Fibroblast of skin of left biceps (primary cell): Measurements from ENCODE around the gene FDPS.
"Not testable (repeated sequence)": the region's sequence is repeated elsewhere in the genome, so short reads cannot be mapped to it uniquely, and the experiment has no call there.

Experiments
- DNase-seq, 2 experiments: peaks; one replicate each; pipeline ENCODE4 v3.0.0-alpha.2; 2013; ENCODE audit warnings: low read depth in 2 of 2

FDPS gene

DNA sequence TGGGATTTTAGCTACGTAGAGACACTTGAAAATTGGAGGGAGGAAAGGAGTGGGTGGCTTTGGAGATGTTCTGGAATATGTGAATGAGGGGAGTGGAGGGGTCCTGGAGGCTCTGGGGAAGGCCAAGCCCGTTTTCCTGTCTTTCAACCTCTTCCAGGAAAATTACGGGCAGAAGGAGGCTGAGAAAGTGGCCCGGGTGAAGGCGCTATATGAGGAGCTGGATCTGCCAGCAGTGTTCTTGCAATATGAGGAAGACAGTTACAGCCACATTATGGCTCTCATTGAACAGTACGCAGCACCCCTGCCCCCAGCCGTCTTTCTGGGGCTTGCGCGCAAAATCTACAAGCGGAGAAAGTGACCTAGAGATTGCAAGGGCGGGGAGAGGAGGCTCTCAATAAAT, 11.6 kb downstream of the FDPS start:
- no peak for DNase-seq

GRCh38 chr1:155320661-155321617, 12.3 kb downstream of the FDPS start, which contains the start of gene RUSC1:
TSS of gene RUSC1 (plus strand) at chr1:155320894. CDS start at chr1:155321774, 880 bp downstream.
- DNase-seq, result peak in 1 of 2 experiments; percentile 17

DNA sequence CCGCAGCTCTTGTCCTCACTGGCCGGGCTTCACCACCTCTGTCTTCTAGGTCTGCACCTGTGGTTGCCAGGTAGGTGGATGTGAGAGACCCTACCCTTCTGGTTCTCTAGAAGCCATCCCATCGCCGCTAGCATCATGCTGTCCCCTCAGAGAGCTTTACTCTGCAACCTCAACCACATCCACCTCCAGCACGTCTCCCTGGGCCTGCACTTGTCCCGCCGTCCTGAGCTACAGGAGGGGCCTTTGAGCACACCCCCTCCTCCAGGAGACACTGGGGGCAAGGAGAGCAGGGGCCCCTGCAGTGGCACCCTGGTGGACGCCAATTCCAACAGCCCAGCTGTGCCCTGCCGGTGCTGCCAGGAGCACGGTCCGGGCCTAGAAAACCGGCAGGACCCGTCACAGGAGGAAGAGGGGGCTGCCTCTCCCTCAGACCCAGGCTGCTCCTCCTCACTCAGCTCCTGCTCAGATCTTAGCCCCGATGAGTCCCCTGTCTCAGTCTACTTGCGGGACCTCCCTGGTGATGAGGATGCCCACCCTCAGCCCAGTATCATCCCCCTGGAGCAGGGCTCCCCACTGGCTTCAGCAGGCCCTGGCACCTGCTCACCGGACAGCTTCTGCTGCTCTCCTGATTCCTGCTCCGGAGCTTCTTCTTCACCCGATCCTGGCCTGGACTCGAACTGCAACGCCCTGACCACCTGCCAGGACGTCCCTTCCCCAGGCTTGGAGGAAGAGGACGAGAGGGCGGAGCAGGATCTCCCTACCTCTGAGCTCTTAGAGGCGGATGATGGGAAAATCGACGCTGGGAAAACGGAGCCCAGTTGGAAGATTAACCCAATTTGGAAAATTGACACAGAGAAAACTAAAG, 13.2 kb downstream of the FDPS start:
- no peak for DNase-seq

GRCh38 chr1:155322571-155322952, 13.9 kb downstream of the FDPS start:
- no peak for DNase-seq

- peak; percentile 64 to 67 for DNase-seq
These were observed 14.5 kb downstream of the FDPS start for GRCh38 chr1:155322953-155323728.

GRCh38 chr1:155323729-155324036, 15.0 kb downstream of the FDPS start:
- peak; percentile 64 to 67 for DNase-seq

DNA sequence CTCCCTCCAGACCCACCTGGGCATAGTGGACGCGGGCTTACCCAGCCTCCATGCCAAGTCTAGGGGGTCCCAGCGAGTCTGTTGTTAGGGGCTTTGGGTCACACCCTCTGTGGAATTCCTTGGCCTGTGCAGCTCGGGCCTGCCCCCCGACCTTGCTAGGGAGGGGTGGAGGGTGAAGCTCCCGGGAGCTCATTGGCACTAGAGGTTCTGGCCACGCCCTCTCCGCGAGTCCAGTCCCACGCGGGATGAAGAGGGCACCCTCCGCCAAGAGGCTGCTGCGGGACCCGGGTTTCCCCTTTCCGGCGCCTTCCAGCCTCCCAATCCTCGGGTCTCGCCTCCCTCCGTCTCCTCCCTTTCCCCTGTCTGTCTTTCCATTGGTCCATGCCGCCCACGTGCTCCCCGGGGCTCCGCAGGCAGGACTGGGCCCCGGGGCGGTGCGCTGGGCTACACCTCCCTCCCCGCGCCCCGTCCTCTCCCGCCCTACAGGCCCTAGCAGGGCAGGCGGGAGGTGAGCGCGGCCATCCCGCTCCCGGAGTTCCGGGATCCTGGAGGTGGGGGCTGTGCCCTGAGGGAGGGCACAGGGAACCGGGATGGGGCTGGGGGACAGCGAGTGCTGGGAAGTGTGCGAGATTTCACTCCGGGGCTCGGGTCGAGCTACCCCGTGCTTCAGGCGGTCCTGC, 15.5 kb downstream of the FDPS start:
- peak; percentile 83 to 84 for DNase-seq

DNA sequence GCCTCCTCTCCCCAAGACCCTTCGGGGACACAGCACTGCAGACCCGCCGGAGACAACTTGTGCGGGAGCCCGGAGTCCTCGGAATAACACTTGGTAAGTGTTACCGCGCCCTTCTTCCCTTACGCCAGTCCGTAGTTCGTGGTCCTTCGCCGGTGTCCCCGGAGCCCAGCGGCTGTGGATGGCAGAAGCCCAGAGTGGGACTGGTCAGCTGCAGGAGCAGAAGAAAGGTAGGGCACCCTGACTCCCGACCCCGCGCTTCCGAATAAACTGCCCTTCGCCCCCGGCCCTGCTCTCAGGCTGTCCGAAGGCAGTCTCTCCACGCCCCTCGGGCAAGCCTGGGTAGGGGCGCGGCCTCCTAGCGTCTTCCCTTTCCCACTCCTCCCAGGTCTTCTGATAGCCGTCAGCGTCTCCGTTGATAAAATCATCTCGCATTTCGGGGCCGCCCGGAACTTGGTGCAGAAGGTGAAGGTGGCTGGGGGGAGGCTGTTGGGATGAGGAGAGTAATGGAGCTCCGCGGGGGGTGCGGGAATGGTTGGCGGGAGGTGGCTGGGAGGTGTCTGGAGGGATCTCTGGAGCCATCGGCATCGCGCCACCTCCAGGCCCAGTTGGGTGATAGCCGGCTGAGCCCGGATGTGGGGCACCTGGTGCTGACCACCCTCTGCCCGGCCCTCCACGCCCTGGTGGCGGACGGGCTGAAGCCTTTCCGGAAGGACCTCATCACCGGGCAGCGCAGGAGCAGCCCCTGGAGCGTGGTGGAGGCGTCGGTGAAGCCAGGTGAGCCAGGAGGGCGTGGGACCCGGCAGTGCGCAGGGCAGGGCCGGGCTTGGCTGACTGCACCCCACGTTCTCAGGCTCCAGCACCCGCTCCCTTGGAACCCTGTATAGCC, 16.3 kb downstream of the FDPS start:
- DNase-seq, result no peak

GRCh38 chr1:155325603-155325893, 16.9 kb downstream of the FDPS start:
- DNase-seq, result no peak

DNA sequence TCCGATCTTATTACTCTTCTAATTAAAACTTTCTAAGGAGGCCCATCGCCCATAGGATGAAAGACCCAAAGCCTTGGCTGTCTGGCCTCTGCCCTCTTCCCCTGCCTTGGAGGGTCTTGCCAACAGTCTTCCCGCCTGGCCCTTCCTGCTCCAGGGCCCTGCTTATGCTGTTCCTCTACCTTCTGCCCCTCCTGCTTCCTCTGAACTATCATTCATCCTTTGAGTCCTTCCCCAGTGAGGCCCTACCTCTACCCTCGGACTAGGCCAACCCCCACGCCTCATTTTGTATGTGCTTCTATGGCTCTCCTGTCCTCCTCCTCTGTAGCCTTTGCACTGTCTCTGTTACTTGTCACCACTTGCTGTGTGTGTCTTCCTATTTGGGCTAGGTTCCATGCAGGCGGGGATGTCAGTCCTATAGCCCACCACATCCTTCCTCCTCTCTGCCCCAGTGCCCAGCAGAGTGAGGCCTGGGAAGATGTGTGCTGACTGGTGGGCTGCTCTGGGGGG, 17.4 kb downstream of the FDPS start:
- no peak for DNase-seq

DNA sequence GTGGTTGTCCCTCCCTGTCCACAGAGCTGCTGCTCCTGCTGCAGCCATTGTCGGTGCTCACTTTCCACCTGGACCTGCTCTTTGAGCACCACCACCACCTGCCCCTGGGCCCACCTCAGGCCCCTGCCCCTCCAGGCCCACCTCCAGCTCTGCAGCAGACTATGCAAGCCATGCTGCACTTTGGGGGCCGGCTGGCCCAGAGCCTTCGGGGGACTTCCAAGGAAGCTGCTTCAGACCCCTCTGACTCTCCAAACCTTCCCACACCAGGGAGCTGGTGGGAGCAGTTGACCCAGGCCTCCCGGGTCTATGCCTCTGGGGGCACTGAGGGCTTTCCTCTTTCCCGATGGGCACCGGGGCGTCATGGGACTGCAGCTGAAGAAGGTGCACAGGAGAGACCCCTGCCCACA, 18.0 kb downstream of the FDPS start:
- no peak for DNase-seq

DNA sequence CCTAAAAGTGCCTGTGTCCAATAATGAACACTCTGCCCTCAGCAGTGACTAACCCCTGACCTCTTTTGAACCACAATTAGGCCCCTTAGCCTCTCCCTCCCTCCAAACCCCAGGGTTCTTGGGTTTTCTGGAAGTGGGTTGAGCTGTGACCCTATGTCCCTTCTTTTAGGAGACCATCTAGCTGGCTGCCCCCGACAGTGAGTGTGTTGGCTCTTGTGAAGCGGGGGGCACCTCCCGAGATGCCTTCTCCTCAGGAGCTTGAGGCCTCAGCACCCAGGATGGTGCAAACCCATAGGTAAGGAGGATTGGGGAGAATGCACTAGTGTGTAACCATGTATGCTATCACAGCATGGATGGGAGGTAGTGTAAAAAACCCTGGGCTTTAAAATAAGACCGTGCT, 19.3 kb downstream of the FDPS start:
- DNase-seq, result no peak

DNA sequence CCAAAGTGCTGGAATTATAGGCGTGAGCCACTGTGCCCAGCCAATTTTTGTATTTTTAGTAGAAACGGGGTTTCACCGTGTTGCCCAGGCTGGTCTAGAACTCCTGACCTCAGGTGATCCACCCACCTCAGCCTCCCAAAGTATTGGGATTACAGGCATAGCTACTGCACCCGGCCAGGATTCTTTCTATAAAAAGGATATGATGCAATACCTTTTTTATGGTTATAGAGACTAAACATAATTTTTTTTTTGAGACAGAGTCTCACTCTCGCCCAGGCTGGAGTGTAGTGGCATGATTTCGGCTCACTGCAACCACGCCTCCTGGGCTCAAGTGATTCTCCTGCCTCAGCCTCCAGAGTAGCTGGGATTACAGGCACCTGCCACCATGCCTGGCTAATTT, 20.2 kb downstream of the FDPS start:
- DNase-seq, result not testable (repeated sequence)

- no peak for DNase-seq
These were observed 21.4 kb downstream of the FDPS start for GRCh38 chr1:155329980-155330598.

- no peak for DNase-seq
These were observed 26.3 kb downstream of the FDPS start for GRCh38 chr1:155334962-155335361.

- no peak for DNase-seq
These were observed 30.9 kb downstream of the FDPS start for GRCh38 chr1:155339515-155340097.

GRCh38 chr1:155342842-155343241, 34.2 kb downstream of the FDPS start:
- no peak for DNase-seq

DNA sequence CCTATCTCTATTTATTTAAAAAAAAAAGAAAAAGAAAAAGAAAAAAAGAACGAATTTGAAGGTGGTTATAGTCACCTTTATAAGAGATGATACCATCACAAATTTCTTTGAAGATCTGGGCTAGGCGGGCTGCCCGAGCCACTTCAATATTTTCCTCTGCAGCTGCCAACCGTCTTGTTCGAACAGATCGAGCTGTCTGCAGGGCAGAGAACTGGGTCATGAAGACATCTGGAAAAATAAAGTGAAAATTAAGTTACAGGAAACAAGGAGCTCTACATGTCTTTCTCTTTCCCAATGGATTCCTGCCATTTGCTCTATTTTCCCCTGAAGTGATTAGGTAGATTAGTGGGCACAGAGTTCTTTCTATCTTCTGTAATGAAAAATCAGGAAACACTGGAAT, 44.0 kb downstream of the FDPS start:
- no peak for DNase-seq

GRCh38 chr1:155360051-155360450, 51.4 kb downstream of the FDPS start:
- no peak for DNase-seq
